ENCODE data around the gene WBP1L.

- TF ChIP-seq FOXM1 (CRISPR knock-in tag; IDR thresholded peaks at IDR 0.05) (no peak), AGO1 (IDR thresholded peaks at IDR 0.05; ENCODE audit: low read depth, low read length, poor library complexity, severe bottlenecking) (no peak), DR1 (CRISPR knock-in tag; IDR thresholded peaks at IDR 0.05) (no peak), ZNF740 (CRISPR knock-in tag; IDR thresholded peaks at IDR 0.05) (no peak), ESRRA (CRISPR knock-in tag; IDR thresholded peaks at IDR 0.05; ENCODE audit: low read depth) (no peak), NFIC (IDR thresholded peaks at IDR 0.05; ENCODE audit: low read length) (no peak), CTCF (CRISPR knock-in tag; IDR thresholded peaks at IDR 0.05) (peak; percentile 75), ZNF589 (CRISPR knock-in tag; conservative IDR thresholded peaks at IDR 0.05) (no peak)
Observed at GRCh38 chr10:102752934-102753664, 9.4 kb downstream of the WBP1L start.
